ENCODE results near the gene UBLCP1. TPM values are rescaled to one million over a fixed set of nuclear protein-coding genes. Genes with fewer than 3 reads are reported as not detected.

UBLCP1 gene
- total and polyA plus RNA-seq, 2 donors (not counting 1 experiment from before 2014, with no cell fraction given), result 9.6 to 25.1 TPM

GRCh38 chr5:159274676-159275075 lies 11.6 kb downstream of the UBLCP1 start:
- intact Hi-C loops (cut with micrococcal nuclease), result no loop called here
- DNase-seq (no peak), ATAC-seq (ENCODE audit: low read depth) (no peak)
- H4K20me1 ChIP-seq (ENCODE audit: control insufficient read depth, insufficient read depth, low read length, poor library complexity, severe bottlenecking), result no peaks in the 10 kb centered on the region
- no peak overlapping the region for H3K4me2 ChIP-seq (replicated peaks; ENCODE audit: low read depth, low read length, poor library complexity, severe bottlenecking)
- no peaks in the 10 kb centered on the region for H3K9me3 ChIP-seq (ENCODE audit: control extremely low read depth in 1 of 3, control insufficient read depth in 2 of 3, insufficient read depth in 1 of 3, low read length in 2 of 3)
- no peak overlapping the region for H3K9ac ChIP-seq (ENCODE audit: low read length)
- ChIA-PET POLR2A (no interaction called here), CTCF (interaction anchor here (1.0 to 3.4 kb wide), 3 partner anchors 118 to 713 kb away, joined by 3 to 25 read pairs (median 4); partner anchors contain the start of gene ADRA1B)
- H2AFZ ChIP-seq (ENCODE audit: insufficient read depth, low read depth, low read length, poor library complexity, severe bottlenecking), result no peak overlapping the region
- no peaks in the 10 kb centered on the region for H3K79me2 ChIP-seq (ENCODE audit: control insufficient read depth, insufficient read depth, low read length)
- Mint-ChIP-seq H3K27ac (no peak overlapping the region), H3K4me3 (no peak overlapping the region), H3K27me3 (no peaks in the 10 kb centered on the region), H3K4me1 (peaks cover 4% of the 10 kb centered on the region), H3K9me3 (ENCODE audit: insufficient read depth) (no peaks in the 10 kb centered on the region)
- no peak overlapping the region for H3K4me3 ChIP-seq (ENCODE audit: control extremely low read depth in 1 of 5, extremely low read depth in 1 of 5, insufficient read depth in 1 of 5, low read depth in 2 of 5, low read length in 4 of 5)
- no peaks in the 10 kb centered on the region for H3K27me3 ChIP-seq (replicated peaks in 1 of 4; ENCODE audit: control extremely low read depth in 1 of 4, control insufficient read depth in 3 of 4, insufficient read depth in 4 of 4, low read length in 3 of 4)
- TF ChIP-seq EZH2 (IDR thresholded peaks at IDR 0.05; ENCODE audit: borderline replicate concordance, insufficient read depth, low read depth, low read length, poor library complexity, severe bottlenecking) (no peak), CTCF (IDR thresholded peaks at IDR 0.05) (no peak)
- H3K36me3 ChIP-seq (replicated peaks in 1 of 2; ENCODE audit: control extremely low read depth in 1 of 2, control insufficient read depth in 1 of 2, extremely low read depth in 1 of 2, insufficient read depth in 2 of 2, low read length in 1 of 2), result peaks cover 19 to 50% of the 10 kb centered on the region in 2 experiments
- no peaks in the 10 kb centered on the region for H3K4me1 ChIP-seq (ENCODE audit: control insufficient read depth in 2 of 2, insufficient read depth in 2 of 2, low read length in 2 of 2)
- no peak overlapping the region for H3K27ac ChIP-seq (ENCODE audit: low read length in 2 of 2)

- CTCF ChIA-PET, result interaction anchor here (0.6 to 11.0 kb wide), 45 partner anchors 9 to 1939 kb away, joined by 3 to 126 read pairs (median 4); partner anchors contain the start of genes ADRA1B and TTC1
- intact Hi-C loops (cut with micrococcal nuclease), result loop anchor here (1.0 to 5.0 kb wide), 6 partner anchors 30 to 701 kb away; partner anchors contain the start of gene ADRA1B
- peaks cover 2 to 12% of the 10 kb centered on the region in 2 experiments for H3K36me3 ChIP-seq (replicated peaks in 1 of 2; ENCODE audit: control extremely low read depth in 1 of 2, control insufficient read depth in 1 of 2, extremely low read depth in 1 of 2, insufficient read depth in 2 of 2, low read length in 1 of 2)
- no peaks in the 10 kb centered on the region for H3K4me1 Mint-ChIP-seq
- no peak overlapping the region for H3K9ac ChIP-seq (ENCODE audit: low read length)
- no peaks in the 10 kb centered on the region for H3K9me3 Mint-ChIP-seq (ENCODE audit: insufficient read depth)
- H3K4me1 ChIP-seq (ENCODE audit: control insufficient read depth in 2 of 2, insufficient read depth in 2 of 2, low read length in 2 of 2), result no peaks in the 10 kb centered on the region
- no peaks in the 10 kb centered on the region for H4K20me1 ChIP-seq (ENCODE audit: control insufficient read depth, insufficient read depth, low read length, poor library complexity, severe bottlenecking)
- no CpG with 5 or more reads among the region's 8 CpGs for WGBS (ENCODE audit: insufficient coverage)
- H2AFZ ChIP-seq (ENCODE audit: insufficient read depth, low read depth, low read length, poor library complexity, severe bottlenecking), result no peak overlapping the region
- H3K9me3 ChIP-seq (ENCODE audit: control extremely low read depth in 1 of 3, control insufficient read depth in 2 of 3, insufficient read depth in 1 of 3, low read length in 2 of 3), result no peaks in the 10 kb centered on the region
- no peak overlapping the region for H3K27ac ChIP-seq (ENCODE audit: low read length in 2 of 2)
- POLR2A ChIA-PET, result no interaction called here
- no peak overlapping the region for H3K27ac Mint-ChIP-seq
- H3K27me3 Mint-ChIP-seq, result no peaks in the 10 kb centered on the region
- no peaks in the 10 kb centered on the region for H3K79me2 ChIP-seq (ENCODE audit: control insufficient read depth, insufficient read depth, low read length)
- ATAC-seq (ENCODE audit: low read depth), result peak; percentile 67
- no peak overlapping the region for H3K4me2 ChIP-seq (replicated peaks; ENCODE audit: low read depth, low read length, poor library complexity, severe bottlenecking)
- peak; percentile 69 for DNase-seq
- TF ChIP-seq CTCF (IDR thresholded peaks at IDR 0.05) (peak; percentile 82), EZH2 (IDR thresholded peaks at IDR 0.05; ENCODE audit: borderline replicate concordance, insufficient read depth, low read depth, low read length, poor library complexity, severe bottlenecking) (no peak)
- no peak overlapping the region for H3K4me3 ChIP-seq (ENCODE audit: control extremely low read depth in 1 of 5, extremely low read depth in 1 of 5, insufficient read depth in 1 of 5, low read depth in 2 of 5, low read length in 4 of 5)
- H3K27me3 ChIP-seq (replicated peaks in 1 of 4; ENCODE audit: control extremely low read depth in 1 of 4, control insufficient read depth in 3 of 4, insufficient read depth in 4 of 4, low read length in 3 of 4), result no peaks in the 10 kb centered on the region
- no peak overlapping the region for H3K4me3 Mint-ChIP-seq
Observed at GRCh38 chr5:159286420-159287035, 23.4 kb downstream of the UBLCP1 start.
